ENCODE measurements around the gene ADNP. TPM values are rescaled to one million over a fixed set of nuclear protein-coding genes. Genes with fewer than 3 reads are reported as not detected.

The ADNP gene
- total RNA-seq, 1 donor from 2014 or later: 165 TPM

- no peaks in the 10 kb centered on the region for H3K27me3 Mint-ChIP-seq (ENCODE audit: low read depth)
- no peak overlapping the region for H3K4me3 Mint-ChIP-seq
- H3K9me3 Mint-ChIP-seq: no peaks in the 10 kb centered on the region
- no peak overlapping the region for H3K27ac Mint-ChIP-seq
- peaks cover 9% of the 10 kb centered on the region for H3K4me1 Mint-ChIP-seq
- peaks cover 2% of the 10 kb centered on the region for H3K36me3 Mint-ChIP-seq
- no peak for DNase-seq (ENCODE audit: low spot score in 2 of 2, unreplicated experiment in 2 of 2)
- TF ChIP-seq CTCF (IDR thresholded peaks at IDR 0.05; ENCODE audit: unreplicated experiment): no peak
Measured at GRCh38 chr20:50848341-50848808, 82.9 kb downstream of the ADNP start.

DNA sequence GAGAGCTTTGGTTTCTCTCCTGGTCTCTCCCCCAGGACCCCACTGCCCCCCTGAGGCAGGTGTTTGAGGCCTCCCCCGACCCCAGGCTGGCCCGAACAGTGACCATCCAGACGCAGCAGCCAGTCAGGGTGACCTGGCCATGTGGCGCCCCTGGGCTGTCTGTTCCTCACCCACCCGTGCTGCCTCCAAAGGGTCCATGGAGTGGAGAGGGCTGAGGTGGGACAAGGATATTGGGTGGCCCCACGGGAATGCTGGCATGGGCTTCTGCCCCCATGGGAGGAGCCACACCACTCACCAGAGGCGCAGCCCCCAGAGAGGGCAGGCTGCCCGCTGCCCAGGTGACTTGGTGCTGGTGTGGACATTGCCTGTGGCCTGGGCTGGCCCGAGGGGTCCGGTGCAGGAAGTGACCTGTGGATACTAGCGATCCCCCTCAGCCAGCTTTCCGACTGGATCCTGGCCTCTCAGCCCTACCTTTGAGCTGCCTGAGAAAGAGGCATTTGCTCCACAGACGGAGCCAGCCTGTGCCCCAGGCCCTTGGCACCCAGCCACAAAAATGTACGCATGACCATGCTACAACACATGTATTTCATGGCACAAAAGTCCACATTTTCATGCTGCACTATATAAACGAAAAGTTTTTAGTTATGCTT is 85.5 kb downstream of the ADNP start:
- peaks cover 2% of the 10 kb centered on the region for H3K36me3 Mint-ChIP-seq
- no peak overlapping the region for H3K4me3 Mint-ChIP-seq
- H3K27me3 Mint-ChIP-seq (ENCODE audit: low read depth): no peaks in the 10 kb centered on the region
- peaks cover 9% of the 10 kb centered on the region for H3K4me1 Mint-ChIP-seq
- TF ChIP-seq CTCF (IDR thresholded peaks at IDR 0.05; ENCODE audit: unreplicated experiment): no peak
- no peak for DNase-seq (ENCODE audit: low spot score in 2 of 2, unreplicated experiment in 2 of 2)
- H3K27ac Mint-ChIP-seq: no peak overlapping the region
- H3K9me3 Mint-ChIP-seq: no peaks in the 10 kb centered on the region

DNA sequence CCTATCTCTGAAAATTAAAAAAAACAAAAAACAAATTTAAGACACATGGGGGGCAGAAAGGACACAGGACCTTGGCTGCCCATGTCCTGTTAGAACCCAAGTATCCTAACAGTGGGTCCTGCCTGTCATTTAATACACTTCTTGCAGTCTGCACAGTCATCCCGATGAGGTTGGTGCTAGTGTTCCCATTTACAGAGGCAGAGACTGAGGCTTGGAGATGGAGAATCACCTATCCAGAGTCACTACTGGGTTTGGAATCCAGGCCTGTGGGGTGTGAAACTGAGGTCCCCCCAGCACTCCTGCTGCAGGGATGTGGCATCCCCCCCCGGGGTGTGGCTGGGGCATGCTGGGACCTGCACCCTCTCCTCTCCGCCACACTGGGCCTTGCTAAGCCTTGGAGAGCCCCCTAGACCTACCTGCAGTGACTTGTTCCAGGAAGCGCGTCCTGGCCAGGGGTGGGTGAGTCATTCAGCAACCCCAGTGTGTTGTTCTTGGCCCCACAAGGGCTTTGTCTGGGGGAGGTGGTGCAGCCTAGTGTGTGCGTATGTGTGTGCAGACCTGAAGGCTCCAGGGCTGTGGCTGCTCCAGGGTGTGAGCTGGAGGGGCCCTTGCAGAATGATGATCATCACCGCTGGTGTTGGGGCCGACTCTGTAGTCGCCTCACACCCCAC is 86.7 kb downstream of the ADNP start:
- no peaks in the 10 kb centered on the region for H3K27me3 Mint-ChIP-seq (ENCODE audit: low read depth)
- no peak overlapping the region for H3K27ac Mint-ChIP-seq
- no peak for TF ChIP-seq CTCF (IDR thresholded peaks at IDR 0.05; ENCODE audit: unreplicated experiment)
- peaks cover 8% of the 10 kb centered on the region for H3K4me1 Mint-ChIP-seq
- H3K4me3 Mint-ChIP-seq: no peak overlapping the region
- DNase-seq (ENCODE audit: low spot score in 2 of 2, unreplicated experiment in 2 of 2): no peak
- H3K9me3 Mint-ChIP-seq: no peaks in the 10 kb centered on the region
- peaks cover 2% of the 10 kb centered on the region for H3K36me3 Mint-ChIP-seq

DNA sequence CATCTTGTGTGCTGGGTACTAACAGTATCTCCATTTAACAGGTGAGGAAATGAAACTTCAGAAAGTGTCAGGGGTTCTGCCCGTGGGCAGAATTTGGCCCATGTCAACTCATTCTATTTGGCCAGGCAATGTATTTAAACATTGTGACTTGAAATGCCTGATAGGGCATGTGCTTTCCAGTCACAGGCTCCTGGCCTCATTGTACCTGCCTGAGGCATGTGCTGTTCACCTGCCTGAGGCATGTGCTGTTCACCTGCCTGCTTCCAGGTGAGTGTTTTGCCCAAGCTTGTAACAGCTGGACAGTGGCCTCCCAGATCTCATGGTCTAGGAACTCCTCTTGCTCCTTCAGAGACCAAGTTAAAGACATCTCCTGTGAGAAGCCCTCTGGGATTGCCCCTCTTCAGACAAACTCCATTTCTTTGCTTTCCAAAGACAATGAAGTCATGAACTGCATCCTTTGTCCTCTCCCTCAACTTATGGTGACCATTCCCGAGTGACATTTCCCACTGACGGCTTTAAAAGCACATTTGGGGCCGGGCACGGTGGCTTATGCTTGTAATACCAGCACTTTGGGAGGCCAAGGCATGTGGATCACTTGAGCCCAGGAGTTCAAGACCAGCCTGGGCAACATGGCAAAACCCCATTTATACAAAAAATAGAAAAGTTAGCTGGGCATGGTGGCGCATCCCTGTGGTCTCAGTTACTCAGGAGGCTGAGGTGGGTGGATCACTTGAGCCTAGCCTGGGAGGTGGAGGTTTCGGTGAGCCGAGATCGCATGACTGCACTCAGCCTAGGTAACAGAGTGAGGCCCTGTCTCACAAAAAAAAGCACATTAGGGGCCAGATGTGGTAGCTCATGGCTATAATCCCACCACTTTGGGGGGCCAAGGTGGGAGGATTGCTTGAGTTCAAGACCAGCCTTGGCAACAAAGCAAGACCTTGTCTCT is 87.6 kb downstream of the ADNP start:
- no peak for DNase-seq (ENCODE audit: low spot score in 2 of 2, unreplicated experiment in 2 of 2)
- Mint-ChIP-seq H3K4me1 (peaks cover 10% of the 10 kb centered on the region), H3K27me3 (ENCODE audit: low read depth) (no peaks in the 10 kb centered on the region), H3K27ac (no peak overlapping the region), H3K36me3 (peaks cover 2% of the 10 kb centered on the region), H3K4me3 (no peak overlapping the region), H3K9me3 (no peaks in the 10 kb centered on the region)
- TF ChIP-seq CTCF (IDR thresholded peaks at IDR 0.05; ENCODE audit: unreplicated experiment): no peak

GRCh38 chr20:50842821-50843220 is 88.4 kb downstream of the ADNP start:
- Mint-ChIP-seq H3K9me3 (no peaks in the 10 kb centered on the region), H3K27ac (no peak overlapping the region)

More at GRCh38 chr20:50842821-50843220, 88.4 kb downstream of the ADNP start:
- no peak for DNase-seq (ENCODE audit: low spot score in 2 of 2, unreplicated experiment in 2 of 2)
- TF ChIP-seq CTCF (IDR thresholded peaks at IDR 0.05; ENCODE audit: unreplicated experiment): no peak
- Mint-ChIP-seq H3K4me3 (no peak overlapping the region), H3K36me3 (peaks cover 2% of the 10 kb centered on the region), H3K27me3 (ENCODE audit: low read depth) (no peaks in the 10 kb centered on the region), H3K4me1 (peaks cover 14% of the 10 kb centered on the region)

Other genes starting within 250 kb of the ADNP start
- 18.8 to 20.0 TPM (median 19.2 TPM) in 3 replicates for gene RIPOR3, start 239.9 kb downstream of the ADNP start, total RNA-seq
- gene PARD6B, start 199.9 kb downstream of the ADNP start, total RNA-seq: 52.2 to 59.5 TPM (median 53.0 TPM) in 3 replicates
- gene BCAS4, start 136.4 kb downstream of the ADNP start, total RNA-seq: 12.9 to 15.9 TPM (median 15.2 TPM) in 3 replicates
- gene DPM1, start 27.1 kb upstream of the ADNP start, total RNA-seq: 34.5 to 36.5 TPM (median 36.0 TPM) in 3 replicates
- 5.4 to 5.7 TPM (median 5.7 TPM) in 3 replicates for gene MOCS3, start 27.4 kb upstream of the ADNP start, total RNA-seq
- 40.8 to 44.3 TPM (median 44.2 TPM) in 3 replicates for gene KCNG1, start 91.7 kb upstream of the ADNP start, total RNA-seq

Measured in mesothelial cell of epicardium (in vitro differentiated cells).